Fibroblast of skin of left quadriceps (primary cell): ENCODE results near the gene TMEM269.

Source experiments
- DNase-seq, 2 experiments: peaks; one replicate each; pipeline ENCODE4 v3.0.0-alpha.2; 2013; ENCODE audit warnings: low read depth in 2 of 2

Gene TMEM269, protein sequence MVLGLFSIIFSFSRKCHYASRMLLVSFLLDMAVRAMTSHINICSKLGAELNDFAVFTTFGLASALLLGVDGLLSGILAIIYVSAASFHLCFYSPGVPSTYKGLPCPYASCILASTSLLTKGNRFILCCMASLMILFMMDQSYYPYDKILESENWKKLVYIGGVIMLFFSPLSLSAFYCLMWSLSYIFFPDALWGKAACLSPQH

DNA sequence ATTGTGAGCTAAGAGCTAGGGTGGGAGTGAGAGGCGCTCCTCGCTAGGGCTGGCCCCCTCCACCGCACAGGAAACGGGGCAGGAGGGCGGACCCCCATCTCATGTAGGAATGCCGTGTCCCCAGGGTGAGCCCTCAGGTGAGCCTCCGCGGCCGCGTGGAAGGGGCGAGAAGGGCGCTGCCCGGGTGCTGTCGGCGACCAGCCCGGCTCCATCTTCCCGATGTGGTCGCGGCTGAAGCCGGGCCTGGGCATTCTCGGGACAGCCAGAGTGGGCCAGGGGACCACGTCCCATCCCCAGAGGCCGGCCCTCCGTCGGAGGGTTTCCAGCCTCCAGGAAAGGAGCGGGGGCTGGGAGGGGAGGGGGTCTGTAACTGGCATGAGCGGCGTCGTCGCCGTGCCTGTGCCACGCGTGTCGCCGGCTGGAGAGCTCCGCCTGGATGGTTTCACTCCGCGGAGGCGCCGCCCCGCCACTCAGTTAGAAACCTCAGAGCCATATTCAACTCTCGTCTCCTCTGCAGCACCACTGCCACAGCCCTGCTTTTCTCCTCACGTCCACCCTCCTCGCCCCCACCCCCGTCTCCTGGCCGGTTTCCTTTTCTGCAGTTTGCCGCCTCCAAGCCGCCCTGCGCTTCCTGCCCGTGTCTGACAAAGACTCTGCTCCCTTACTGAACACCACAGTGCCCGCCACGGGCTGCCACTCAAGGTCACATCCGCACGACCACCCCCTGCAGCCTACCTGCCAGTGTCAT lies at the start of gene TMEM269:
Gene TMEM269, plus strand, starts transcription at position 46 of the 748 bp plus-strand sequence. CDS start 4,903 bp downstream, outside the sequence.
- DNase-seq: no peak

DNA sequence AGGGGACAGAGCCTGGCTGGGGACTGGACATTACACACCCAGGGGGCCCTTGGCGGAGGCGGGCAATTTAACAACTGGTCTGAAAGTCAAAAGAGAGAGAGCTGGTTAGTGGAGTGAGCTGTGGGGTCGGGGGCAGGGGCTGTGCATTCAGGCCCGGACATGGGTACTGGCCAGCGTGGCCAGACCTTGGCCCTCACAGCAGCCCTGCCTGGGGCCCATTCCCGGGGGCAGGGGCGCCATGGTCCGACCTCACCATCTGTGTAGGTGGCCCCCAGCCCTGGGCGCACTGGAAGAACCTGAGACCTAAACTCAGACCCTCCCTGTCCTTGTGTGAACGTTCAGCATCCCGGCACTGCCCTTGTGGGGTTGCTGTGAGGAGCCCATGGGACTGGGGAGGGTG lies 49.7 kb upstream of the TMEM269 start:
- no peak for DNase-seq

DNA sequence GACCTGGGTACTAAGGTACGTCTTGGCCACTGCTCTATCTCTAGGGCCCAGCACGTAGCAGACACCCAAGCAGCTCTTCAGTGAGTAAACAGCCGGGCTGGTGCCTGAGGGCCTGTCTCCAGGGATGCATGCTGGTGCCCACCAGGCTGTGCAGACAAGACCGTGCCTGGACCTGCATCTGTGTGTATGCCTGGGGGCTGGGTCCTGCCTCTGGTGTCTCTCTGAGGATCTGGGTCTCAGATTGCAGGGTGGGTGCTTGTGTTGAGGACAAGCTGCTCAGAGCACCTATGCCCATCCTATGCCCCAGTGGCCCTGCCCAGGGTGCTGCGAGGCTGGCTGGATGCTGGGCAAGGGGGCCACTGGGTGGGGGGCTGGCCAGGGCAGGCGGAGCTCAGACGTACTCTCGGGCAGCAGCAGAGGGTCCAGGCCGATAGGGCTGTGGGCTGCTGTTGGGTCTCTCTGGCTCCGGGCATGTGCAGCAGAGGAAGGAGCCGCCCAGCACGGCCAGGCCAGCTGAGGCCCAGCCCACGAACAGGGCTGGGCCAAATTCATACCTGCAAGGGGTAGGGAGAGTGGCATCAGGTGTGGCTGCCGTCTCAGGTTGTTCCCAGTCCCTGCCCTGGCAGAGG lies 49.2 kb upstream of the TMEM269 start:
- no peak for DNase-seq

DNA sequence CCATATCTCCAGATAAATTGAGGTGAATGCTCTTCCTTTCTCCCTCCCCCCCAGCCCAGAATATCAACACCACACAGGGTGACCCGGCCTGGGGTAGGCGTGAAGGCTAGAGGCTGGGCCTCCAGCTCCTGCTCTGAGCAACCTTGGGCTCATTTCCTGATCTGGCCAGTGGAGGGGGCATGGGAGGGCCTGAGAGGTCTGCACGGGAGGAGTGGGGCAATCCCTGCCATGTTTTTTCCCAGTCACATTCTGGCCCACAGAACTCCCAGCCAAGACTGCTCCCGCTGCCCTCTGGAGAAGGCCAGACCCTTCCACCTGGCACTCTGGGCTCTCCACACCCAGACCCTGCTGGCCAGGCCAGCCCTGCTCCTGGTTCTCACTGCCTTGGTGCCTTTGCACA lies 48.6 kb upstream of the TMEM269 start:
- no peak for DNase-seq

DNA sequence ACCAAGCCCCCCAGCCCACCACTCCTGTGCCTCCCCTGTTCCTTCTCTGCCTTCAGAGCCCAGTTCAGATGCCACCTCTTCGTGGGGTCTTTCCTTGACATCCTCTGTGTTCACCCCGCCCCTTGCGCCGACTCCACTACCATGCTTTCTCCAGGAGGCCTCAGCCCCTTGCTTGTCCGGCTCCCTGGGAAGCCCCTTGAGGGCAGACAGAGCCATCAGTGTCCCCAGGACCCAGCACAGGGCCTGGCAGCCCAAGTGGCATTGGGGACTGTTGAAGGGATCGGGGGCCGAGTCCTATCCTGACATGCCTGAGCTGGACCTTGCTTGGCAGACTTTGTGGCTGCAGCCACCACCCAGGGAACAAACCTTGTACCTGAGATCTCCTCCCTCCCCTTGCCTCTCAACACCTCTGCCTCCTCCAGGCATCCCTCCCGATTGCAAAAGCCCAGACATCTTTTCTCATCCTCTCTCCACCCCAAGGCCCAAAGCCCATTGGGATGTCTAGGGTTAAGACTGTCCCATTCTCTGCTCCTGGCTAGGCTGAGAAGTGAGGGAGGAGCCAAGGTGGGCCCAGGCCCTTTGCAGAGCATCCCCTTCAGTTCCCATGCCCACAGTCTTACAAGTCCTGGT lies 48.1 kb upstream of the TMEM269 start:
- DNase-seq: no peak

DNA sequence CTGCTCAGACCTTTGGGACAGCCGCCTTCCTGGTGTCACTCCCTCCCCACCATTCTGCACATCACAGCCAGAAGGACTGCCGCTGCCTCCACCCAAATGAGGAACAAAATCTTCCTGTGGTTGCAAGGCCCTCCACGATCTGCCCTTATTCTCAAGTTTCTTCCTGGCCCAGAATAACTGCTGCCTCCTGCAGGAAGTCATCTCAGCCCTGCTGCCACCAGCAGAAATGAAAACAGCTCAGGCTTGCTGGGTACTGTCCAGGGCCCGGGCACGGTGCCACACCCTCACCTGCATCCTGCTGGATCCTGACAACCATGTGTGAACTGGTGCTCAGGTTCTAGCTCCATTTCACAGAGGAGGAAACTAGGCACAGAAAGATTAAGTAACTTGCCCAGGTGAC lies 47.5 kb upstream of the TMEM269 start:
- DNase-seq: no peak

DNA sequence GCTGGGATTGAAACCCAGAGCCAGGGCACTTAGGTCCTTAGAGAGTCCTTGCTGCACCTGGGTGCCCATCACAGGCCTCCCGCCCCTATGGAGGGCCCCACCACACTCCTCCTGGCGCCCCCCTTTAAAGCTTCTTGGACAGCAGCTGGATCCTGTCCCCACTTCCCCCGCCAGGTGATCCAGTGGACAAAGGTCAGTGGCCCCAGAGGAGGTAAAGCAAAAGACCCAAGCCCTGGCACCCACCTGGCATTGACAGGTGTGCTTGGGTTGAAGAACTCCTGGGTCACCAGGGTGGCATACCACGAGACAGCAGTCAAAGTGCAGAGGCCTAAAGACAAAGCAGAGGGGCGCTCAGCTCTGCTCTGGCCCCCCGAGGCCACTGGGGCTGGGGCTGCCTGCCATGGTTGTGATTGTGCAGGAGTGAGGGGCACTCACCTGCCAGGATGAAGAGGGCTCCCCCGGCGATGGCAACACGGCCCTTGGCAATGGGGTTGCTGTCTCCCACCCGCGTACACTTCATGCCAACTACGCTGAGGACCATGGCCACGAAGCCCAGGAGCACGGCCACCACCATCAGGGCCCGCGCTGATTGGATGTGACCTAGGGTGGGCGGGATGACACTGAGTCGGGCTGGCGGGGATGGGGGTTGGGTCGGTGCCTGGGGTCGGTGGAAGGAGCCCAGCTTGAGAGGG lies 46.7 kb upstream of the TMEM269 start:
- DNase-seq: no peak

DNA sequence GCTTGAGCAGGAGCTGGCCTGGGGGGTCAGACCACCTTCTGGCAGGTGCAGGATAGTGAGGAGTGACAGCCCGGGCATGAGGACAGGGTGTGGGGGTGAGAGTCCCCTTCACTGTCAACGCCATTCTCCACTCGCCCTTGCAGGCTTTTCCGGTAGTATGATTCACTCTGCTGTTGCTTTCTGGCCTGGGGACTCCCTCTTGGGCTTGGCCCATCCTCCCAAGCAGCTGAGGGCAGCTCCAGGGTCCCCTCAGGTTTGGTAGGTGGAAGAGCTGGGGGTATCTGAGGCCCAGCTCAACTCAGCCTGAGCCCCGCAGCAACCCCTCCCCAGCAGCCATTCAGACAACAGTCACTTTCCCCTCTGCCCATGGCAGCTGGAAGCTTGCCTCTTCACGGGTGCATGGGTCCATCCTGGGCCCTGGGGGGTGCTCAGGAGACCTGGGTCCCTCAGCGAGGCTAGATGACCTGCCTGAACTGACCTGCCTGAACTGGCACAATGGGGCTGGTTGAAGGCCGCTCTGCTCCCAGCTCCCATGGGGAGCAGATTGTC lies 46.0 kb upstream of the TMEM269 start:
- DNase-seq: no peak

DNA sequence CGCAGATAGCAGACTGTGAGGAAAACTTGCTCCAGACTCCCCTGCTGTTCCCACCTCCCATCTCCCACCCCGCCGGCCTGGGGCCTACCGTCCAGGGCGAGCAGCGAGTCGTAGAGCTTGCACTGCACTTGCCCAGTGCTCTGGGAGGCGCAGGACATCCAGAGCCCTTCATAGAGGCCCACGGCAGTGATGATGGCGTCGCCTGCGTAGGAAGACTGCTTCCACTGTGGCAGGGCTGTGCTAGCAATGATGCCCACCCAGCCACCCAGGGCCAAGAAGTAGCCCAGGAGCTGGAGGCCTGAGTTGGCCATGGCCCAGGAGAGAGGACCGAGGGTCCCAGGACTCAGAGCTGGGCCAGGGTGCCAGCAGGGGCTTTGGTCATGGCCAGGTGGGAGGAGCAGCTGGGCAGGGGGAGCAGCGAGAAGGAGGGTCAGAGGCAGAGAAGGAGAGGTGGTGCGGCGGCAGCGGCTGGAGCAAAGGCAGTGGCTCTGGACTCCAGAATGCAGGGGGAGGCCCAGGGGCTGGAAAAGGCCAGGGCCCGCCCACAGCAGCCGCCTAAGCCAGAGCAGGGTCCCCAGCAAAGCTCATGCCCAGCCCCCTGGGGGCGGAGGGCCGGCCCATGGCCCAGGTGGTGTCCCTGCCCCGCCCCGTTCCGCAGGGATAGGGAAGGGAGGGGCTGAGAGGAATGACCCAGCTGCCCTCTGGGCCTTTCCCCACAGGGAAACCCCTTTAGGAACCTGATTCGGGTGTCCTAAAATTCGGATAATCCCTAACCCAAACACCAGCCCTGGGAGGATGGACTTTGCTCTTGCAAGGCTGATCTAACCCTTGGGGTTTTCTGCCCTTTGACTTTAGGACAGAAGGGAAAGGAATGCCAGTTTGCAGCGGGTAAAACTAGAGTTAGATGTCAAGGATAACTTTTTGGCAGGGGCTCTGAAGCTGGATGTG lies 44.8 kb upstream of the TMEM269 start, which contains the start of gene CLDN19:
Gene CLDN19, minus strand, starts transcription at position 484 of the 948 bp plus-strand sequence. Its CDS starts 173 bp downstream, at position 311.
- DNase-seq: no peak

DNA sequence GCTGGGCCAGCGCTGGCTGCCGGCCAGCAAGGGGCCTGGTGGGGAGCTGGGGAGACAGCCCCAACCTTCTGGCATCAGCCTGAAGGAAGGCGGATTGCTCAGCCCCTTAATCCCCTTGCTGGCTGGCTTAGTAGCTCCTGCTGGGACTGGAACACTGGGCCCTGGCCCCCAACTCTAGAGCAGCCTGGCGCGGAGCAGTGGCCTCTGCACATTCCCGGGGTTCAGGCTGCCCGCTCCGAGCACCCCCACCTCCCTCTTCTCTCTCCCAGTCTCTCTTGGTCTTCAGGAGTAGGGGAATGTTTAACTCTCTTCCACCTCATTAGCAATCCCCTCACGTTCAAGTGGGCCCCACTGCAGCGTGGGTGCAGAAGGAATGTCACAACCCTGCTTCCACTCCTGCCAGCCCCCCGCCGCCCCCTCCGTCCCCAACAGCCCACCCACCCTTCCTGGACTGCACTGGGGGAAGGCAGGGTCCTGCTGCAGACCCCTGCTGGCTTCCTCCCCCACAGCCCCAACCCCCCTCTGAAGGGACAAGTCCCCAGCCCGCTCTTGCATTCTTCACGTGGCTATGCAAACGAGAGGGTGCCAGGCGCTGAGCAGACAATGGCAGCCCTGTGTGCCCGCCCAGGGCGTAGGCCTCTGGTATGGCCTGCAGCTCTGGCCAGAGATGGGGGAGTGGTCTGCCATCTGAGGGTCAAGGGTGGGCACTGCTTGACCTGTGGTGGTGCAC lies 43.8 kb upstream of the TMEM269 start:
- DNase-seq: no peak

DNA sequence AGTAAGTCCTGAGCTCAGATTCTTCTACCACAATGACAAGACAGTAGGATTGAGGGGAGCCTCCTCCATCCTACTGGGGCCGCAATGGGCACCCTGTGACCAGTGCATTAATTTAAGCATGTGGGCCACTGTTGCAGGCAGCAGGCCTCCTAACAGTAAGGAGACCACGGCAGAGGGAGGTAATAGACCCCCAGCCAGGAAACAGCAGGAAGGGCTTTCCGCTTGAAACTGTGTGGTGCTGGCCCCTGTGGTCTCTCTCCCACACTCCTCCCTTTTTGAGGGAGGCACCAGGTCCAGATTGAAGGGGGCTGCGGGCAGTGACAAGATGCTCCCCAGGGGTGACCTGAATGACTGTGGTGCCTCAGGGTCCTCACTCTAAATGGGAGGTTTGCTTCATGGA lies 43.1 kb upstream of the TMEM269 start:
- no peak for DNase-seq

DNA sequence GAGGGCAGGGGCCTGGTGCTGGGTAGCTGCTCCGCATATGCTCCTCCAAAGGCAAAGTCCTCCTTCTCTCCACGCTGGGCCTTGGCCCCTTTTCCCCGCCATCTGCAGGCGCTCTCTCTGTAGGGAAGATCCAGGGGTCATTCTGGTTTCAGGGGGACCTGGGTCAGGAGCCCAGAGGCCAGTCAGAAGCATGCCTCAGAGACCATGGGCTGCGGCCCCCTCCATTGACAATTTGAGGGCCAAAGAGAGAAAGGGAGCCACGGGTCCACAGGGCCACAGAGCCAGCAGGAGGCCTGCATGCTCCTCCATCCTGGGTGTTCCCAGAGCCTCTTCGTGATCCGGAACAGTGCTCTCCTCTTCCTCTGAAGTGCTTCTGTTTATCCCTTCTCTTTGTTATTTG lies 42.6 kb upstream of the TMEM269 start:
- DNase-seq: no peak

DNA sequence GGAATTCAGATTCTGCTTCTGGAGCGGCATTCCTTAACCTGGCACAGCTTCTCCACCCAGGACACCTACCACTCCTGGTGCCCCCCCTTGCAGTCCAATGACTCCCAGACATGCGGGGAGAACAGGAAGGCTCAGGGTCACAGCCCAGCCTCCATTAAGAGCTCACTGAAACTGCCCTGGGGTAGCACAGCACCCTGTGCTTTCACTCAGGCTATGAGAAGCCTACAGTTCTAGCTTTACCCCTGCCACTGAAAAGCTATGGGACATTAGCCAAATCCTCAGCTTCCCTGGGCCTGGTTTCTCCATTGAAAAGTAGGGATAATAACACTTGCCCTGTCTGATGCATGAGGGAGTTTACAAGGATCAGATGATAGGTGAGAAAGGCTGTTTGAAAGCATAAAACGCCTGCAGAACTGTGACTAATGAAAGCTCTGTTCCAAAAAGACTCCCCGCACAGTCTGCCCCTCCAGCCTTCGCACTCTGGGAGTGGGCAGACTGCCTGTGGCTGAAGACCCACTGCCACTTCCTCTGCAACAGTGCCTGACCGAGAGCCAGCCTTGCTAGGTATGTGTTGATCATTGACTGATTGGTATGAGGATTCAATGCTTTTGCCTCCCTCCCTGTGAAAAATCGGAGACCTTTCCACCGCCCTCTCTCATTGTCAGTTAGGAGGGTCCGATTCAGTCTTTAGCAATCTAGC lies 42.0 kb upstream of the TMEM269 start:
- DNase-seq: no peak

DNA sequence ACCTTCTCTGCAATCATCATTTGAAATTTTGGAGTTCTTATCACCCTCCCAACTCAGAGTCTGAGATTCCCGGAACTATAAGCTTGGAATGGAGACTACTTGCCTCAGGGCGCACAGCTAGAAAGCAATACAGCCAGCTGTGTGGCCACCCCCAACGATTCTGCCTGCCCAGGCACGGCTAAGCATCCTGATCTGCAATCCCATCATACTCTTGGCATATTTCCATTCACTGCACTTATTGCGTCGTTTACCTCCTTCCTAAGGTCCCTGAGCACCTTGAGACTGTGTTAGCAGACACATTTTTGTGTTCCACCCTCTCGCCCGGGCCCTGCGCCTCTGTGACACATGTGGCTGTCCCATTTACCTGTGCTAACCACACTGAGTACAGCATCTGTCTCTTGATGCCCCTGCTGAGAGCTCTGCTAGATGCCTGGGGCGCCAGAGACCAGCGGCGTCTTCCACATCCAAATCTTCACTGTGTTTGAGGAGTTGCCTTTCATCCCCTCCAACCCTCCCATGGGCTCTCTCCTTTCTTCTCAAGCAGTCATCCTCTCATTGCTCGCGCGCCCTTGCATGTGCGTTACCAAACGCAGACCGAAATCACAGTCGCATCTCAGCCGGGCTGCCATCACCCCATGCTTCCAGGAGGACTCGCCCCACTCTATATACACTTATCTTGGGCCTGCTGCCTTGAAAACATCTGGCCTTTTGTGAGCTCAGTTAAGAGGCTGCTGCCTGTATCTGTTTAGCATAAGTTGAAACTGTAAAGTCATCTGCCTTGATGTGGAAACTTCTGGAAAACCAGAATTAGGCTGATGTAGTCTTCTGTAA lies 41.3 kb upstream of the TMEM269 start:
- no peak for DNase-seq

DNA sequence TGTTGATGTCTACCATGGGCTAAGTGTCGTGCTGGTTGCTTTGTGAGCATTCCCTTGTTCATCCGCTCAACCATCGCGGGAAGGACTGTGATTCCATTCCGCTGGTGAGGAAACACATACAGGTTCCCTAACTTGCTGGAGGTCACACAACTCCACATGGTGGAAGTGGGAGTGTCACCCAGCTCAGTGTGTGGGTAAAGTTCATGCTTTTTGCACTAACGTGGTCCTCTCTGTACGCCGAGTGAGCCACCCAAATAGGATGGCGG lies 40.7 kb upstream of the TMEM269 start:
- no peak for DNase-seq

DNA sequence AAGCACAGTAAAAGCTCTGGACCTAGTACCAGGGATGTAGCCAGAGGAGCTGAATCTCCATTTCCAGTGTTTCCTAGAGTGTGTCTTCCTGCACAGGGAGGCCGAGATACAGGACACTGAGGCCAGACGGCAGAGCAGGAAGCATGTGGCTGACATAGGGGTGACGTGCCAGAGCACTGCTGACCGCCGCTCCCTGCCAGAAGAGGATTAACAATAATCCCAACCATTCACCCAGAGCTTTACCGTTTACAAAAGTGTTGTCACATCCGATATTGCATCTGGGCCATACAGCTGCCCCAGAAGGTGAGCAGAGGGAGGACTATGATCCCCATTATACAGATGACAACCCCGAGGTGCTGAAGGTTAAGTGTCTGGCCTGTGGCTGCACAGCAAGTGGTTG lies 38.9 kb upstream of the TMEM269 start:
- DNase-seq: no peak

DNA sequence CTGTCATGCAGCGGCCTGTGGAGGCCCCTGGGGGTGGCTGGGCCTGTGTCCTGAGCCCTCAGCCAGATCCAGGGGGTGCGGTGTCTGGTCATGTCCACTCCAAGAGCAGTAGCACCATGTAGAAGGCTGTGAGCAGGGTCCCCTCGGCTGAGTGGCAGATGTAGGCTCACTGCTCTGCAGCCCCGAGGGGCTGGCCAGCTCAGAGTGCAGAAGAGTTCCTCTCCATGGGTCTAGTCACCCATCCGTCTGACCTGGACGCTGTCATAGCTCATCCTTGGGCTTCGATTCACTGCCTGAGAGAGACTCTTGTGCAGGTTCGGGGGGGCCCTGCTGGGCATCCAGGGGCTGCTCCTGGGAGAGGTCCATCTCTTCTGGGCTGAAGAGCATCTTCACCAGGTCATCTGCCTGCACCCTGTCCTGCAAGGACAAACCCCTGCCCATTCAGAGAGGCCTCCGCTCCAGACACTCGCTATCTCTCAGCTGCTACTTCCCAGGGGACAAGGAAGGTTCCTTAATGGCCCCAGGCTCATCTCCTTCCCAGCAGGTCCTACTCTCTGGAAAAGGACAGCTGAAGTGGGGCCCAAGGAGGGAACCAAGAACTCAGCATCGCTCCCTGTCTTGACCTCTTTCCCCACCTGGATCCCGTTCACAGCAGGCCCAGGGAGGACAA lies 38.2 kb upstream of the TMEM269 start:
- DNase-seq: no peak

DNA sequence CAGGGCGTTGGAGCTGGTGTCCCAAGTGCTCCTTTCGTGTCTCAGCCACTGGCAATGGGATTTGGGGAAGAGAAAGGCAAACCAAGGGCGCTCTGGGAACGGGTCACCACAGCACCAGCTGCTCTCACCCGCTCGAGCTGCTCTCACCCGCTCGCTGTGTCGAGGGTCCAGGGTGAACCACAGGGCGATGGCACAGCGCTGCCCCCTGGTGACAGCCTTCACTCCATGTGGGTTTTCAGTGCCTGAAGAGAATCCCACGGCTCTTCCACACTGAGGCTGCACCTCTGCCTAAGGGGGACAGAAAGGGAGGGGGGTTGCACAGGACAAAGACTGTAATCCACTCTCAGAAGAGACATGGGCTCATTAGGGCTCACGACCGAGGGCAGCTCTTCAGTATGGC lies 37.7 kb upstream of the TMEM269 start:
- DNase-seq: no peak
